ENCODE results near the gene OR2Z1. TPM values are rescaled to one million over a fixed set of nuclear protein-coding genes. Genes with fewer than 3 reads are reported as not detected.
"Not testable (repeated sequence)": the region's sequence is repeated elsewhere in the genome, so short reads cannot be mapped to it uniquely, and the experiment has no call there.

OR2Z1 gene
- total RNA-seq, 1 donor from 2014 or later, result not detected

DNA sequence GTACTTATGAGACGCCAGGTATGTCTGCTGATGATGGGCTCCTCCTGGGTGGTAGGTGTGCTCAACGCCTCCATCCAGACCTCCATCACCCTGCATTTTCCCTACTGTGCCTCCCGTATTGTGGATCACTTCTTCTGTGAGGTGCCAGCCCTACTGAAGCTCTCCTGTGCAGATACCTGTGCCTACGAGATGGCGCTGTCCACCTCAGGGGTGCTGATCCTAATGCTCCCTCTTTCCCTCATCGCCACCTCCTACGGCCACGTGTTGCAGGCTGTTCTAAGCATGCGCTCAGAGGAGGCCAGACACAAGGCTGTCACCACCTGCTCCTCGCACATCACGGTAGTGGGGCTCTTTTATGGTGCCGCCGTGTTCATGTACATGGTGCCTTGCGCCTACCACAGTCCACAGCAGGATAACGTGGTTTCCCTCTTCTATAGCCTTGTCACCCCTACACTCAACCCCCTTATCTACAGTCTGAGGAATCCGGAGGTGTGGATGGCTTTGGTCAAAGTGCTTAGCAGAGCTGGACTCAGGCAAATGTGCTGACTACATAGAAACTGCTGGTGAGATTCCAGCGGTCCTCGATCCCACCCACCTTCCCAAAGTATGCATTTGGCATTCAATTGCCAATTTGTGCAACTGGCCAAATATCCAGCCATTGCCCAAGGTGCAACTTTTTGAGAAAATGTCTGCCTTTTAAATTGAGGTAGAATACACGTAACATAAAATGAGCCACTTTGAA, 10.2 kb downstream of the OR2Z1 start:
- Mint-ChIP-seq H3K27ac (no peak overlapping the region), H3K9me3 (peaks cover 47% of the 10 kb centered on the region), H3K27me3 (ENCODE audit: low read depth) (no peaks in the 10 kb centered on the region), H3K4me3 (no peak overlapping the region), H3K36me3 (no peaks in the 10 kb centered on the region), H3K4me1 (no peaks in the 10 kb centered on the region)
- no peak for DNase-seq (ENCODE audit: low spot score in 2 of 2, unreplicated experiment in 2 of 2)
- TF ChIP-seq, protein P1, sequence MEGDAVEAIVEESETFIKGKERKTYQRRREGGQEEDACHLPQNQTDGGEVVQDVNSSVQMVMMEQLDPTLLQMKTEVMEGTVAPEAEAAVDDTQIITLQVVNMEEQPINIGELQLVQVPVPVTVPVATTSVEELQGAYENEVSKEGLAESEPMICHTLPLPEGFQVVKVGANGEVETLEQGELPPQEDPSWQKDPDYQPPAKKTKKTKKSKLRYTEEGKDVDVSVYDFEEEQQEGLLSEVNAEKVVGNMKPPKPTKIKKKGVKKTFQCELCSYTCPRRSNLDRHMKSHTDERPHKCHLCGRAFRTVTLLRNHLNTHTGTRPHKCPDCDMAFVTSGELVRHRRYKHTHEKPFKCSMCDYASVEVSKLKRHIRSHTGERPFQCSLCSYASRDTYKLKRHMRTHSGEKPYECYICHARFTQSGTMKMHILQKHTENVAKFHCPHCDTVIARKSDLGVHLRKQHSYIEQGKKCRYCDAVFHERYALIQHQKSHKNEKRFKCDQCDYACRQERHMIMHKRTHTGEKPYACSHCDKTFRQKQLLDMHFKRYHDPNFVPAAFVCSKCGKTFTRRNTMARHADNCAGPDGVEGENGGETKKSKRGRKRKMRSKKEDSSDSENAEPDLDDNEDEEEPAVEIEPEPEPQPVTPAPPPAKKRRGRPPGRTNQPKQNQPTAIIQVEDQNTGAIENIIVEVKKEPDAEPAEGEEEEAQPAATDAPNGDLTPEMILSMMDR (IDR thresholded peaks at IDR 0.05; ENCODE audit: unreplicated experiment), result no peak

DNA sequence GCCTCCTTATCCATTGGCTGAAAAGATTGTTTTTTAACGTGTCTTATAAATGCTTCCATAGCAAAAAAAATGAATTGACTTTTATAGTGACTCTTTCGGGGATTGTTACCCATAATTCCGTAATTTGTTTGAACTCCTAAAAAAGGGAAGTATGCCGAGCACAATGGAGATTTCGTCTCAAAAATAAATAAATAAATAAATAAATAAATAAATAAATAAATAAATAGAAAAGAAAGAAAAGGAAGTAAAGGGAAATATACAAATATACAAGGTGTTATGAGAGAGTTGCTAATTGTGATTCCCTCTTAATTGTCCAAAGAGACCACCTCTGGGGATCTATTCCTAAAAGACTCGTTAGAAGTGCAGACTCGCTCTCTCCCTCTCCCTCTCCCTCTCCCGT, 16.9 kb downstream of the OR2Z1 start:
- H3K4me3 Mint-ChIP-seq, result no peak overlapping the region
- no peak overlapping the region for H3K27ac Mint-ChIP-seq
- DNase-seq (ENCODE audit: low spot score in 2 of 2, unreplicated experiment in 2 of 2), result no peak
- H3K27me3 Mint-ChIP-seq (ENCODE audit: low read depth), result no peaks in the 10 kb centered on the region
- H3K36me3 Mint-ChIP-seq, result no peaks in the 10 kb centered on the region
- H3K9me3 Mint-ChIP-seq, result peaks cover 24% of the 10 kb centered on the region
- H3K4me1 Mint-ChIP-seq, result no peaks in the 10 kb centered on the region
- TF ChIP-seq, protein P1 (IDR thresholded peaks at IDR 0.05; ENCODE audit: unreplicated experiment), result no peak

DNA sequence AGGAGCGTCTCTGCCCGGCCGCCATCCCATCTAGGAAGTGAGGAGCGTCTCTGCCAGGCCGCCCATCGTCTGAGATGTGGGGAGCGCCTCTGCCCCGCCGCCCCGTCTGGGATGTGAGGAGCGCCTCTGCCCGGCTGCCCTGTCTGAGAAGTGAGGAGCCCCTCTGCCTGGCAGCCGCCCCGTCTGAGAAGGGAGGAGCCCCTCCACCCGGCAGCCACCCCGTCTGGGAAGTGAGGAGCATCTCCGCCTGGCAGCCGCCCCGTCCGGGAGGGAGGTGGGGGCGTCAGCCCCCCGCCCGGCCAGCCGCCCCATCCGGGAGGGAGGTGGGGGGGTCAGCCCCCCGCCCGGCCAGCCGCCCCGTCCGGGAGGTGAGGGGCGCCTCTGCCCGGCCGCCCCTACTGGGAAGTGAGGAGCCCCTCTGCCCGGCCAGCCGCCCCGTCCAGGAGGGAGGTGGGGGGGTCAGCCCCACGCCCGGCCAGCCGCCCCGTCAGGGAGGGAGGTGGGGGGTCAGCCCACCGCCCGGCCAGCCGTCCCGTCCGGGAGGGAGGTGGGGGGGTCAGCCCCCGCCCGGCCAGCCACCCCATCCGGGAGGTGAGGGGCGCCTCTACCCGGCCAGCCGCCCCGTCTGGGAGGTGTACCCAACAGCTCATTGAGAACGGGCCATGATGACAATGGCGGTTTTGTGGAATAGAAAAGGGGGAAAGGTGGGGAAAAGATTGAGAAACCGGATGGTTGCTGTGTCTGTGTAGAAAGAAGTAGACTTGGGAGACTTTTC, 18.0 kb downstream of the OR2Z1 start:
- not testable (repeated sequence) for H3K27me3 Mint-ChIP-seq (ENCODE audit: low read depth); H3K4me3 Mint-ChIP-seq; H3K4me1 Mint-ChIP-seq; H3K36me3 Mint-ChIP-seq; DNase-seq (ENCODE audit: low spot score in 2 of 2, unreplicated experiment in 2 of 2); H3K27ac Mint-ChIP-seq
- H3K9me3 Mint-ChIP-seq, result peaks cover 24% of the 10 kb centered on the region

DNA sequence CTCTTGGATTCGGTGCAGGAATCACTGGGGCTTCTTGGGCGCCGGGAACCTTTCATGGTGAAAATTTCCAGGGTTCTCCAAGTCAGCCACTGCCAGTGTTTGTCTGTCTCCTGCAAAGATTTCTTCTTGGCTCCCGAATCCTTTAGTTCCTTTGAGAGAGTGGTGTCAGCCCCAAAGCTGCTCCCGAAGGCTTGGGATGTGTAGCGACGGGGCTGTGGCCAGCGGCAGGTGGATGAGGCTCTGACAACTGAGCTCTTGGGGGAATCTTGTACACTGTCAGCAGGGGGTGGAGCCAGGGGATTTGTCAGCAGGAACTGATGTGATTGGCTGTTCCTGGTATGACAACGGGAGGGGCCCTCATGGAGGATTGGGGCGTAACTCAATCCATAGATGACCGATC, 45.8 kb downstream of the OR2Z1 start:
- not testable (repeated sequence) for H3K4me3 Mint-ChIP-seq; DNase-seq (ENCODE audit: low spot score in 2 of 2, unreplicated experiment in 2 of 2); H3K4me1 Mint-ChIP-seq; H3K36me3 Mint-ChIP-seq; H3K27me3 Mint-ChIP-seq (ENCODE audit: low read depth); H3K27ac Mint-ChIP-seq; H3K9me3 Mint-ChIP-seq

DNA sequence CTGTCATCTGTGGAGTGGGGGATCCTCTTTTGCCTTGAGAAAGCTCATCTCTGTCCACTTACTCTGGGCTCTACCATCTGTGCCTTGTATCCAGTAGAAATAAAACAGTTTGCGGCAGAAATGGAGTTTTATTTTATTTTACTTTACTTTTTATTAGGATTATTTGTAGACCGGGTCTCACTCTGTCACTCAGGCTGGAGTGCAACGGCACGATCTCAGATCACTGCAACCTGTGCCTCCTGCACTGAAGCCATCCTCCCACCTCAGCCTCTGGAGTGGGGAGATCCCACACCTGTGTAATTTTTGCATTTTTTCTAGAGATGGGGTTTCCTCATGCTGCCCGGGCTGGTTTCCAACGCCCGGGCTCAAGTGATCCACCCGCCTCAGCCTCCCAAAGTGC, 47.8 kb downstream of the OR2Z1 start:
- not testable (repeated sequence) for H3K36me3 Mint-ChIP-seq; DNase-seq (ENCODE audit: low spot score in 2 of 2, unreplicated experiment in 2 of 2); H3K4me3 Mint-ChIP-seq; H3K9me3 Mint-ChIP-seq; H3K27ac Mint-ChIP-seq; H3K27me3 Mint-ChIP-seq (ENCODE audit: low read depth); H3K4me1 Mint-ChIP-seq

DNA sequence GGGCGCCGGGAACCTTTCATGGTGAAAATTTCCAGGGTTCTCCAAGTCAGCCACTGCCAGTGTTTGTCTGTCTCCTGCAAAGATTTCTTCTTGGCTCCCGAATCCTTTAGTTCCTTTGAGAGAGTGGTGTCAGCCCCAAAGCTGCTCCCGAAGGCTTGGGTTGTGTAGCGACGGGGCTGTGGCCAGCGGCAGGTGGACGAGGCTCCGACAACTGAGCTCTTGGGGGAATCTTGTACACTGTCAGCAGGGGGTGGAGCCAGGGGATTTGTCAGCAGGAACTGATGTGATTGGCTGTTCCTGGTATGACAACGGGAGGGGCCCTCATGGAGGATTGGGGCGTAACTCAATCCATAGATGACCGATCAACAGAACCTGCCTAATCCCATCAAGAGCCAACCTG, 52.2 kb downstream of the OR2Z1 start:
- DNase-seq (ENCODE audit: low spot score in 2 of 2, unreplicated experiment in 2 of 2); H3K27ac Mint-ChIP-seq; H3K9me3 Mint-ChIP-seq; H3K4me3 Mint-ChIP-seq; H3K27me3 Mint-ChIP-seq (ENCODE audit: low read depth); H3K36me3 Mint-ChIP-seq; H3K4me1 Mint-ChIP-seq: not testable (repeated sequence)

Other genes starting within 250 kb of the OR2Z1 start
- gene PRAM1, start 219.0 kb upstream of the OR2Z1 start, total RNA-seq, result 0.70 to 1.2 TPM (median 0.94 TPM) in 3 replicates
- gene ZNF414, start 207.5 kb upstream of the OR2Z1 start, total RNA-seq, result 33.5 to 37.1 TPM (median 35.5 TPM) in 3 replicates
- 0.35 to 0.69 TPM (median 0.47 TPM) in 3 replicates for gene MYO1F, start 144.2 kb upstream of the OR2Z1 start, total RNA-seq
- gene ADAMTS10, start 110.9 kb upstream of the OR2Z1 start, total RNA-seq, result 176 to 182 TPM (median 179 TPM) in 3 replicates
- gene NFILZ, start 91.0 kb upstream of the OR2Z1 start, total RNA-seq, result not detected in 3 replicates
- not detected in 3 replicates for gene ACTL9, start 22.8 kb upstream of the OR2Z1 start, total RNA-seq
- 81.2 to 83.7 TPM (median 81.4 TPM) in 3 replicates for gene ZNF558, start 110.7 kb downstream of the OR2Z1 start, total RNA-seq
- not detected in 3 replicates for gene MBD3L1, start 110.7 kb downstream of the OR2Z1 start, total RNA-seq

Measured in mesothelial cell of epicardium (in vitro differentiated cells).